ENCODE results near the gene ITGB6. TPM values are rescaled to one million over a fixed set of nuclear protein-coding genes. Genes with fewer than 3 reads are reported as not detected.

The ITGB6 gene
- total RNA-seq, 1 experiment from 2014 or later, result not detected

GRCh38 chr2:160085662-160086061 is 114.4 kb downstream of the ITGB6 start:
- no peak overlapping the region for H3K4me3 ChIP-seq (ENCODE audit: insufficient read depth, low read depth, low read length)
- H3K36me3 ChIP-seq (replicated peaks; ENCODE audit: control insufficient read depth, insufficient read depth, low read length), result no peaks in the 10 kb centered on the region
- no peak for DNase-seq
- H3K27me3 ChIP-seq (ENCODE audit: control insufficient read depth, insufficient read depth, low read length), result no peaks in the 10 kb centered on the region

DNA sequence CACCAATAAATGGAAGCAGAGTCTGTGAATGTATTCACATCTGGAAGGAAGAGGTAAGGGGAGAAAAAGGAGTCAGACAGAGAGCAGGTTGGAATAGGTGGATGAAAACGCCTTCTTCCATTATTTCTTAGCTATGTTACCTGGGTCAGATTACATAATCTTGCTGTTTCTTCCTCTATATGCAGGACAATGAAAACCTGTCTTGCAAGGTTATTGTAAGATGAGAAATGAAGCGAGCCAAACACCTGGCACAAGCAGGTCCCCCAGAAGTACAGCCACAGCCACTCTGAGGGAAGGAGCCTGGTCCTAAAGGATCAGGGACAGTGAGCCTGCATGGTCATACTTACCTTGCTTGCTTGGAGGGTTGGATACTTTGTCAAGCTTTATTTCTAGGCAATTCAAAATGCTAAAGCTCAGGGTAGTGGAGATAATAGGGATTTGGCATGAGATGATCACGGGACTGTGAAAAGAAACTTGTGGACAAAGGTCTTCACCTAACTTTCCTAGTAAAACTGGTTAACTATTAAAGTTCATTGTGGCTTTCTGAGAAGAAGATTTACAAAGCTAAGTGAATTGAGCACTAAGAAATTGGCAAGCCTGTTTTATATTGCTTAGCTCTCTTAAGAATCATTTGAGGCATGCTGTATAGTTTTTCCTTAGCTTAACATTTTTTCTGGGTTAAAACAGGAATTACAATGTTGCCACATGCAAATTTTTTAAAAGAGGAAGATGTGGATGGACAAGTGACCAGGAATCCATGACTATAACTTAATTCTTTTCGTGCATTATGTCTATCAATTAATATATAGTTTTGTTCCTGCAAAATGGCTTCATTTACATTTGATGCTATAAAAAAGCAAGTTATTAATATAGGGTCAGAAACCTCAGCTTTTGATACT is 121.9 kb downstream of the ITGB6 start:
- H3K4me3 ChIP-seq (ENCODE audit: insufficient read depth, low read depth, low read length), result no peak overlapping the region
- no peaks in the 10 kb centered on the region for H3K27me3 ChIP-seq (ENCODE audit: control insufficient read depth, insufficient read depth, low read length)
- no peak for DNase-seq
- H3K36me3 ChIP-seq (replicated peaks; ENCODE audit: control insufficient read depth, insufficient read depth, low read length), result no peaks in the 10 kb centered on the region

DNA sequence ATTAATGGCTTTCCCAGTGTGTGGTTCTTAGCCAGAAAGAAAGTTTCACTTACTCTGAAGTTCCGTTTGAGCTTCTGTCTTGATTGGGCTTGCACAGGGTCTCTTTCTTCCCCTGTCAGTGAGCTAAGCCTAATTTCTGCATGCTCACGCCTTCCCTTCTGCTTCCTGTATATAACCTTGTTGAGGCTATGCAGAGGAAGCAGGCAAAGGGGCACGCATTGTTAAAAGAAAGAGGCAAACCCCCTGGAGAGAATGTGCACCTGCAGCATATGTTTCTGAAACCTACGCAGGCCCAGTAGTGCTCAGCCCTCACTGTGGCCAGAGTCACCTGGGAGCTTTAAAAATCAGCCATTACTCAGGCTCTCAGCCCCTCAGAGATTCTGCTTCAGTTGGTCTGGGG is 123.2 kb downstream of the ITGB6 start:
- no peaks in the 10 kb centered on the region for H3K27me3 ChIP-seq (ENCODE audit: control insufficient read depth, insufficient read depth, low read length)
- no peak overlapping the region for H3K4me3 ChIP-seq (ENCODE audit: insufficient read depth, low read depth, low read length)
- no peaks in the 10 kb centered on the region for H3K36me3 ChIP-seq (replicated peaks; ENCODE audit: control insufficient read depth, insufficient read depth, low read length)
- DNase-seq, result no peak

- Histone ChIP-seq H3K27me3 (ENCODE audit: control insufficient read depth, insufficient read depth, low read length) (no peaks in the 10 kb centered on the region), H3K4me3 (ENCODE audit: insufficient read depth, low read depth, low read length) (no peak overlapping the region), H3K36me3 (replicated peaks; ENCODE audit: control insufficient read depth, insufficient read depth, low read length) (no peaks in the 10 kb centered on the region)
- no peak for DNase-seq
Measured at GRCh38 chr2:160076241-160076640, 123.8 kb downstream of the ITGB6 start.

DNA sequence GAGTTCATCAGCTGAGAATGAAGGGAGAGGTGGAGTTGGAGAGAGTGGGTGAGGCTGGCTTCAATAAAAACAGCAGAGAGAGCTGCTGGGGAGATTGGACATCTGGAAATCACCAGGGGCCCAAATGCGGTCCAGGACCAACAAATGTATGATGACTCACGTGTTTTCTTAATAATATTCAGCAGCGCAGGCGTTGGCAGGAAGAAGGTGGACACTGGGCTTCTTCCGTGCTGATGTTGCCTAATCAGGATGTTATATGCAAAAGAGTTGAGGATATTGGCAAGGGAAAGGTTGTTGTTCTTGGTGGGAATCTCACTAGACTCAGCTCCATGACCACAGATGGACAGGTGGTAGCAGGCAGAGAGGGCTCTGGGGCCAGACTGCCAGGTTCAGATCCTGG is 124.9 kb downstream of the ITGB6 start:
- Histone ChIP-seq H3K36me3 (replicated peaks; ENCODE audit: control insufficient read depth, insufficient read depth, low read length) (no peaks in the 10 kb centered on the region), H3K27me3 (ENCODE audit: control insufficient read depth, insufficient read depth, low read length) (no peaks in the 10 kb centered on the region), H3K4me3 (ENCODE audit: insufficient read depth, low read depth, low read length) (no peak overlapping the region)
- DNase-seq, result no peak

DNA sequence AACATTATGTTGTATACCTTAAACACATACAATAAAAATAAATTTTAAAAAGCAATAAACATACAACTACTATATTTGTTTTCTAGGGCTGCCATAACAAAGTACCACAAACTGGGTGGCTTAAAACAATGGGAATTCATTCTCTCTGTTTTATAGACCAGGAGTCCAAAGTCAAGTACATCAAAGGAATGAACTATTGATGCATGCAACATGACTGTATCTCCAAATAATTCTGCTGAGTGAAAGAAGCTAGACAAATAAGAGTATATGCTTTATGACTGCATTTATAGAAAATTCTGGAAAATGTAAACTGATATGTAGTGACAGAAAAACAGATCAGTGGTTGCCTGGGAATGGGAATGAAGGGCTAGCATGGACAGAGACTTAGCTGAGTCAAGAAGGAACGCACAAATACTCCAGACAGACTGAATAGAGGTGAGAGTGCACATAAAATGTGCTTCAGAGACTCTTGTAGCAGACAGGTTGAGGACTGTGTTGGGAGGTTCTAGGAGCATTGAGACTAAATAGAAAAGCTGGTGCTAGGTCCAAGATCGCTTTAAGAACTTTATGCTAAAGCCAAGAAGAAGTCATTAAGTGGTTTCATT is 126.7 kb downstream of the ITGB6 start:
- no peak for DNase-seq
- H3K36me3 ChIP-seq (replicated peaks; ENCODE audit: control insufficient read depth, insufficient read depth, low read length), result no peaks in the 10 kb centered on the region
- H3K4me3 ChIP-seq (ENCODE audit: insufficient read depth, low read depth, low read length), result no peak overlapping the region
- H3K27me3 ChIP-seq (ENCODE audit: control insufficient read depth, insufficient read depth, low read length), result no peaks in the 10 kb centered on the region

DNA sequence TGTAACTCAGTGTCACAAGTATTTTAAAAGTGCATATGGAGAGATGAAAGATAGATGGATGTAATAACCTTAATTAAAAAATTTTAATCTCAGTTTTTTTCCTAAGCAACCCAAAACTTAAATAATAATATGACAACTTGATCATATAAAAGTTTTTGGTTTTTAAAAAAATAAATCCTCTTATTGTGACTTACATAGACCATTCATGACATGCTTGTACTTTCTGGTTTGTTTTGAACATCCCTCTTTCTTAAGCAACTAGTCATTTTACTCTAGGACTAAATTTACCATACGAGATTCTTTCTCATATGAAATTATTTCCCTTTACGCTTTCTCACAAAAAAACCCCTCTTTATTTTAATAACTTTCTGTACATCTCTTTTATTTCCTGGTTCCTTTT is 131.2 kb downstream of the ITGB6 start:
- Histone ChIP-seq H3K36me3 (replicated peaks; ENCODE audit: control insufficient read depth, insufficient read depth, low read length) (no peaks in the 10 kb centered on the region), H3K27me3 (ENCODE audit: control insufficient read depth, insufficient read depth, low read length) (no peaks in the 10 kb centered on the region), H3K4me3 (ENCODE audit: insufficient read depth, low read depth, low read length) (no peak overlapping the region)
- DNase-seq, result no peak

DNA sequence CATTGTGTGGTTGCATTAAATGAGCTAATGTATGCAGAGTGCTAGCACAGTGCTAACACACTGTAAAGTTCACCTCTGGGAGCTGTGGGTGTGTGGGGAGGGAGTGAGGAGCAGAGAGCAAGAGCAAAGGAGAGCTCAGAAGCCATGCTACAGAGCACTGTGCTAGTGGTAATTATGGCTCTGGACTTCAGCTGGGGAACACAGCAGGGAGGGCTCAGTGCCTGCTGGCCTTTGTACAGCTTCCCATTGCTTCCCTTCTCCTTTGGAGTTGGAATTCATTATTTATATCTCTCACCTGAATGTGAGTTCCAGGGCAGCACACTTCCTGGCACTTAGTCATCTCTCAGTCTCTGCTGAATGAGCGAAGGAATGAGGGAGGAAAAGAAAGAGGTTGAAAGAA is 135.2 kb downstream of the ITGB6 start:
- no peaks in the 10 kb centered on the region for H3K36me3 ChIP-seq (replicated peaks; ENCODE audit: control insufficient read depth, insufficient read depth, low read length)
- no peak for DNase-seq
- no peak overlapping the region for H3K4me3 ChIP-seq (ENCODE audit: insufficient read depth, low read depth, low read length)
- H3K27me3 ChIP-seq (ENCODE audit: control insufficient read depth, insufficient read depth, low read length), result peaks cover 12% of the 10 kb centered on the region

DNA sequence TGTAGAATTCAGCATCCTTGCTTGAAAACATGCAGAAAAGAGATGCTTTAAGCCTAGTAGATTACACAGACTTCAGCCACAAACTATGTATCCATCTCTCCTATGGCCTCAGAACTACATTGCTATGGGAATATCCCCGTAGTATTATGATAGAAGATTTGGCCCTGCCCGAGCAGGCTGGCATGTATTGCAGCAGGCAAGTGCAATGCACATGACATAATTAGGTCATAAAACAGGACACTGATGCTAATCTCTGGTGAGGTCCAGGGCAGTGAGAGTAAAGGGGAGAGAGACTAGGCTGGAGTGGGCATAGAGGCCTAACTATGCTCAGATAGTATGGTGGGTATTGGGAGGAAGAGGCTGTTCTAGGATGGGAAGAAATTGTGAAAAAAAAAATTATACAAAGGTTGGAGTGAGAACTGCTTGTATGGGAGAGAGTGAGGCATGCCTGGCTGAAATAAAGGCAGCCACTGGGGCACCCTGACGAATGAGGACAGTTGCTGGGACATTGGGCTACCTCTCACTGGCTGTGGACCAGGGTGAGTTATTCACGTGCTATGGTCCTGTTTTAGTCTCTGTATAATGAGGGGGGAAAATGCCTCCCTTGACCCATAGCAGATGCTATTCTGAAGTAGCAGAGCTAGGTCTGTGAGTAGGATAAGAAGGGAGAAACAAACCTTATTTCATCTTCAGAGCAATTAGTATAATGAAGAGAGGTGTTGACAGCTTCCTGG is 136.0 kb downstream of the ITGB6 start:
- DNase-seq, result no peak
- no peak overlapping the region for H3K4me3 ChIP-seq (ENCODE audit: insufficient read depth, low read depth, low read length)
- peaks cover 12% of the 10 kb centered on the region for H3K27me3 ChIP-seq (ENCODE audit: control insufficient read depth, insufficient read depth, low read length)
- H3K36me3 ChIP-seq (replicated peaks; ENCODE audit: control insufficient read depth, insufficient read depth, low read length), result no peaks in the 10 kb centered on the region

GRCh38 chr2:160063271-160063670 is 136.8 kb downstream of the ITGB6 start:
- no peak for DNase-seq
- no peaks in the 10 kb centered on the region for H3K36me3 ChIP-seq (replicated peaks; ENCODE audit: control insufficient read depth, insufficient read depth, low read length)
- peak overlapping the region; percentile 62; the same call in 1 of the 2 replicates for H3K4me3 ChIP-seq (ENCODE audit: insufficient read depth, low read depth, low read length)
- peaks cover 12% of the 10 kb centered on the region for H3K27me3 ChIP-seq (ENCODE audit: control insufficient read depth, insufficient read depth, low read length)

GRCh38 chr2:160062292-160063005 is 137.6 kb downstream of the ITGB6 start, which contains the start of gene PLA2R1:
Gene PLA2R1 (minus strand): TSS chr2:160062615. CDS start chr2:160062403, 212 bp downstream.
- Histone ChIP-seq H3K4me3 (ENCODE audit: insufficient read depth, low read depth, low read length) (peak within 1 kb of the TSS; percentile 62), H3K27me3 (ENCODE audit: control insufficient read depth, insufficient read depth, low read length) (peaks cover 12% of the 10 kb centered on the region), H3K36me3 (replicated peaks; ENCODE audit: control insufficient read depth, insufficient read depth, low read length) (no peaks in the 10 kb centered on the region)
- DNase-seq, result peak; percentile 86

- peaks cover 12% of the 10 kb centered on the region for H3K27me3 ChIP-seq (ENCODE audit: control insufficient read depth, insufficient read depth, low read length)
- DNase-seq, result no peak
Measured at GRCh38 chr2:160061944-160062291, 138.2 kb downstream of the ITGB6 start.

DNA sequence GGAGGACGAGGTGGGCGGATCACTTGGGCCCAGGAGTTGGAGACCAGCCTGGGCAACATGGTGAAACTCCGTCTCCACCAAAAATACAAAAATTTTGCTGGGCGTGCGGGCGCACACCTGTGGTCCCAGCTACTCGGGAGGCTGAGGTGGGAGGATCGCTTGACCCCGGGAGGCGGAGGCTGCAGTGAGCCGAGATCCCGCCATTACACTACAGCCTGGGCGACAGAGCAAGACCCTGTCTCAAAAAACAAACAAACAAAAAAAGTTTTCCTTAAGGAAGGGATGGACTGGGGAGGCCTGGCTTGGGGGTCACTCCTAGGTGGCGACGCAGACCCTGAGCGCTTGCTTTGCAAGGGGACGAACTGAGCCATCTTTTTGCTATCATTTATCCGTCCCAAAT is 138.5 kb downstream of the ITGB6 start:
- no peak for DNase-seq
- Histone ChIP-seq H3K27me3 (ENCODE audit: control insufficient read depth, insufficient read depth, low read length) (peaks cover 12% of the 10 kb centered on the region), H3K4me3 (ENCODE audit: insufficient read depth, low read depth, low read length) (peak overlapping the region; percentile 62), H3K36me3 (replicated peaks; ENCODE audit: control insufficient read depth, insufficient read depth, low read length) (no peaks in the 10 kb centered on the region)

More at GRCh38 chr2:160061944-160062291, 138.2 kb downstream of the ITGB6 start:
- H3K4me3 ChIP-seq (ENCODE audit: insufficient read depth, low read depth, low read length), result peak overlapping the region; percentile 62
- H3K36me3 ChIP-seq (replicated peaks; ENCODE audit: control insufficient read depth, insufficient read depth, low read length), result no peaks in the 10 kb centered on the region

DNA sequence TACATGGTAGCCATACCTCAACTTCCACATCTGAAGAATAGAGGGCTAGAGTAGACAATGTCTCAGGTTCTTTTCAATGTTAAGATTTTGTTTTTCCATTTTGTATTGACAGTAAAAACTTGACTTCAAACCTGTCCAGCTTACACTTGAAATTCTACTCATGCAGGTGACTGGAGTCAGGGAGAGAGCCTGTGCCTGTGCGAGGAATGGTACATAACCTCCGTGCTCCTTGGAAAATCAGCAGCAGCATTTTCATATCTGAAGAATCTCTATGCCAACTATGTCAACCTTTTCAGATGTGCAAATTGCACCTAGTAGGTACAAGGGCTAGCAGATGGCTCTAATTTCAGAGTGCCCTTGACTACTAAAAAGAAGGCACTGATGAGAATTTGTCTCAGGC is 139.8 kb downstream of the ITGB6 start:
- Histone ChIP-seq H3K27me3 (ENCODE audit: control insufficient read depth, insufficient read depth, low read length) (peaks cover 12% of the 10 kb centered on the region), H3K36me3 (replicated peaks; ENCODE audit: control insufficient read depth, insufficient read depth, low read length) (no peaks in the 10 kb centered on the region), H3K4me3 (ENCODE audit: insufficient read depth, low read depth, low read length) (no peak overlapping the region)
- no peak for DNase-seq

All from H7 (cell line).